HG03108 (cell line): Measurements from ENCODE around the gene ANAPC16.
"Not testable (repeated sequence)": the region's sequence is repeated elsewhere in the genome, so short reads cannot be mapped to it uniquely, and the experiment has no call there.

Experiments
- ATAC-seq: cut with Tn5 transposase; IDR thresholded peaks from one replicate; pipeline ENCODE4 v1.9.1; 2021; ENCODE audit warnings: moderate library complexity; ENCODE audit not compliant: unreplicated experiment

The ANAPC16 gene

GRCh38 chr10:72242675-72243074 is 26.9 kb downstream of the ANAPC16 start:
- ATAC-seq: no peak

GRCh38 chr10:72243822-72244437 is 28.1 kb downstream of the ANAPC16 start:
- no peak for ATAC-seq

GRCh38 chr10:72244573-72245038 is 28.8 kb downstream of the ANAPC16 start:
- no peak for ATAC-seq

DNA sequence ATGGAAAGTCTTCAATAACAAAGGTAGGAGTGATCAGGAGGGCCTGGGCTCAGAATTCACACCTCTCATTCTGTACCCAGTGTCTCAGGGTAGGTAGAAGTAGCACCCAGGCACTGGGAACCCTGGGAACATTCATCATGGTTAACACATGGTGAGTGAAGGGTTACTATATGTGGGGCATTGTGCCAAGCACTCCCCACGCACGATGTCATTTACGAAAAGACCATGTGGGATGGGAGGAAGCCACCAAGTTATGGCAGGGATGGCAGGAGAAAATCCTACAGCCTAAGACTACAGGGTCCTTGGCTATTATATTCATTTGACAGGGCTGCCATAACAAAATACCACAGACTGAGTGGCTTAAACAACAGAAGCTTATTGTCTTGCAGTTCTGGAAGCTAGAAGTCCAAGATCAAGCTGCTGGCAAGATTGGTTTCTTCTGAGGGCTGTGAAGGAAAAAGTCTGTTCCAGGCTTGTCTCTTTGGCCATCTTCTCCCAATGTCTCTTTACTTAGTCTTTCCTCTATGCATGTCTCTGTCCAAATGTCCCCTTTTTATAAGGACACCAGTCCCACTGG is 30.2 kb downstream of the ANAPC16 start:
- ATAC-seq: no peak

GRCh38 chr10:72248468-72249151 is 32.8 kb downstream of the ANAPC16 start:
- peak; percentile 77 for ATAC-seq

DNA sequence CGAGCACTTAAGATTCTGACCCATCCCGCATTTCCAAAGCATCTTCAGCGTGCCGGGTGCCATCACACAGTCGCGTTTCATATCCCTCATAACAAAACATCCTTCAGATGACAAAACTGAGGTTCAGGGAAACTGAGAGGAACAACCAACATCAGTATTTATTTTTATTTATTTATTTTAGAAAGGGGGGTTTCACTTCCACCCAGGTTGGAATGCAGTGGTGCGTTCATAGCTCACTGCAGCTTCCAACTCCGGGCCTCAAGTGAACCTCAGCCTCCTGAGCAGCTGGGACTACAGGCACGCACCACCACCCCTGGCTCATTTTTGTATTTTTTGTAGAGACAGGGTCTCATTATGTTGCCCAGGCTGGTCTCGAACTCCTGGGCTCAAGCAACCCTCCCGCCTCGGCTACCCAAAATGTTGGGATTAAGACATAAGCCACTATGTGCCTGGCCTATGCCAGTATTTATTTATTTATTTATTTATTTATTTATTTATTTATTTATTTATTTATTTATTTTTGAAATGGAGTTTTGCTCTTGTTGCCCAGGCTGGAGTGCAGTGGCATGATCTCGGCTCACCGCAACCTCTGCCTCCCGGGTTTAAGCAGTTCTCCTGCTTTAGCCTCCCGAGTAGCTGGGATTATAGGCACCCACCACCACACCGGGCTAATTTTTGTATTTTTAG is 33.5 kb downstream of the ANAPC16 start:
- not testable (repeated sequence) for ATAC-seq

GRCh38 chr10:72250666-72251065 is 34.9 kb downstream of the ANAPC16 start:
- no peak for ATAC-seq

DNA sequence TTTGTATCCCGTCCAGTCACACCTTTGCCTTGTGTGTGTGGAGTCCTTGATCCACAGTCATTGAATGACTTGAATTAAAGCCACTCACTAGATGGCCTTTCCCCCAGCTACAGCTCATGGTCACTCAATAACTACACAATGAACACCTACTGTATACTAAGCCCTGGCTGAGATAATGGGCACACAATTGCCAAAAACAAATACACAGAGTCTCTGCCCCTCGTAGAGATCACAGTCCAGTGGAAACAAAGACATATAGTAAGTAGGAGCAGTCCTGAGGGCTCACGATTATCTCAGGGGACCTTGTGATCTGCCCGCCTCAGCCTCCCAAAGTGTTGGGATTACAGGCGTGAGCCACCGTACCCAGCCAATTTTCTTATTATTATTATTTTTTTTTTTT is 35.8 kb downstream of the ANAPC16 start:
- no peak for ATAC-seq

DNA sequence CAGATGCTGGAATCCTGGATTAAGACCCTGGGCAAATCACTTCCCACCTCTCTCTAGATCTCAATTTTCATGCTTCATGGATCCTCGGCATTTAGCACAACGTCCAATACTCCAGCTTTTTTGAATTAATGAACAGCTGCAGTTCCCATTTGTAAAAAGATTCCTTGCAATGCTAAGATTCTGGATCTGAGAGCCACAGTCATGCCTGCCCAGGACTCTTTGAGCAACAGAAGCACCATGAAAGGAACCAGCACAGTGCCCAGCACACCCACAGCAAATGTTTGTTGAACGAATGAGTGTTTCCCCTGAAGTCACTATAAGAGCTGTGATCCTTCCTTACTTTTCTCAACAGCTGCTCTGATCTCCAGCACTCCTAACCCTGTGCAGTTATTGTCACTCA is 37.2 kb downstream of the ANAPC16 start:
- ATAC-seq: no peak

DNA sequence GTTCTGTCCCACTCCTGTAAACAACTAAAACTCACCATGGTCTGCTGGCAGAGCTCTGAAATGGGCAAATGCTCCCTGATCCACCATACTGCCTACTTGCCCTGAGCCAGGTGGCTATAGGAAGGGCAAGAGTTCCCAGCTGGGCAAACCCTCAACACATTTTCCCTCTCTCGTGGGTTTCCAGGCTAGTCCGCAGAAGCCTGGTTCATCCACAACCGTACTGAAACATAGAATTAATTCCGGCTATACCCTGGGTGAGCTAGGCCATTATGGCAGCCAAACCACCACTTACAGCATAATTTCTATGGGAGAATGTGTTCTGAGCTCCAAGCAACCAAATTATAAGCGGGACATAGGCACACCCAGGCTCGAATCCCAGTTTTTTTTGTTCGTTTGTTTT is 37.8 kb downstream of the ANAPC16 start:
- no peak for ATAC-seq

DNA sequence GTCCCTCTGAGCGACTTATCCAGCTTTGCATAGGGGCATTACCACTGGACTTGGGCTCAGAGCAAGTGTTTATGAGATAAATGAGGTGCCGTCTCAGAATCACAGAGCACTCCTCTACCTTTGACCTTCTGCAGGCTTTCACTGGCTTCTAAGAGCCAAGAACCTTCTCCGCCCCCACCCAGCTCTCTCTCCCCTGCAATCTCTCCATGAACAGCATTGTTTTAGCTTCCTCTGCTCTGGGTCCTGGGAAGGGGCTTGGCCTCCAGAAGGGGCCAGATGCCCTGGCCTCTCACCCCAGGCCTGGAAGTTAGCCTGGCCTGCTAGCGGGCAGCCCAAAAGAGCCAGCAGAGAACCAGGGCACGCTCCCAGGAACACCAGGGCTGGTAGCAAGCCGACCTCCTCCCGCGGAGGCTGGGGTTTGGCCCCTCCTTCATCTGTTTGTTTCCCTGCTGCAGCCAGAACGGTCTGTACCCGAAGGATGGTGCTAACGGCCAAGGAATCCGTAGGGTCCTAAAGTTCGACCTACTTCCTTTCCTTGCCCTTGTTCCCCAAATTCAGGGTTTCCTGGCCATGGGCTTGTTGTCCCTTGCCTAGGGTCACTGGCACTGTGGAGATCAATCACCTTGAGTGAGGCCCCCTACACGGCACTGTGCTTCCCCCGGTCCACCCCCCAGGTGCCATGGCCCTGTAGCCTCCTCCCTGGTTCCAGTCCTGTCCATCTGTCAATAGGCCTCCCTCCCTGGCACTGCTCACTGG is 39.2 kb downstream of the ANAPC16 start:
- no peak for ATAC-seq

DNA sequence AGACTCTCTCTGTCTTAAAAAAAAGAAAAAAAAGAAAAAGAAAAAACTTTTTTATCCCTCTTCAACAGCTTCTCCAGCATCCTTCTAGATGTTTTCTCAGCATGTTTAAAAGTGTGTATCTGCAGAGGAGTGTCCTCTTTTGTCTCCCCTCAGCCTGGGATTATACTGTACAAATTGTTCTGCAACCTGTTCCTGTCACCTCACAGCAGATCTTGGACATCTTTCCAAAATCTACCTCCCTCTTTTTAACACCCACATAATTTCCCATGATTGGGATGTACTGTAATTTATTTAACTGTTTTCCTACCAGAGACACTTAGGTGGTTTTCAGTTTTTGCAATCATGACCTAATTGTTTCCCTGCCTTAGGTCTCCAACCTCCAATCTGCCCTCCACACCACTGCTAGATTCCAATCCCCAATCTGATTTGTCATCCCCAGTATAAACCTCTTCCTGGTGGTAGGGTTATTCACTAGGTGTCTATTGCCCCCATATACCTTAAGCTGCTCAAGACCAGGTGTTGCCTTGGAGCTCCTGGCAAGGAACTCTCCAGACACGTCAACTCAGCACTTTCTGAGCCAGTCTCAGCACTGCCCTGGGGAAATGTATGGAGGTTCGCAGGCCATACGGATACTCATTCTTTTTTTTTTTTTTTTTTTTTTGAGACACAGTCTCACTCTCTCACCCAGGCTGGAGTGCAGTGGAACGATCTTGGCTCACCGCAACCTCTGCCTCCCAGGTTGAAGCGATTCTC is 40.3 kb downstream of the ANAPC16 start:
- ATAC-seq: no peak

DNA sequence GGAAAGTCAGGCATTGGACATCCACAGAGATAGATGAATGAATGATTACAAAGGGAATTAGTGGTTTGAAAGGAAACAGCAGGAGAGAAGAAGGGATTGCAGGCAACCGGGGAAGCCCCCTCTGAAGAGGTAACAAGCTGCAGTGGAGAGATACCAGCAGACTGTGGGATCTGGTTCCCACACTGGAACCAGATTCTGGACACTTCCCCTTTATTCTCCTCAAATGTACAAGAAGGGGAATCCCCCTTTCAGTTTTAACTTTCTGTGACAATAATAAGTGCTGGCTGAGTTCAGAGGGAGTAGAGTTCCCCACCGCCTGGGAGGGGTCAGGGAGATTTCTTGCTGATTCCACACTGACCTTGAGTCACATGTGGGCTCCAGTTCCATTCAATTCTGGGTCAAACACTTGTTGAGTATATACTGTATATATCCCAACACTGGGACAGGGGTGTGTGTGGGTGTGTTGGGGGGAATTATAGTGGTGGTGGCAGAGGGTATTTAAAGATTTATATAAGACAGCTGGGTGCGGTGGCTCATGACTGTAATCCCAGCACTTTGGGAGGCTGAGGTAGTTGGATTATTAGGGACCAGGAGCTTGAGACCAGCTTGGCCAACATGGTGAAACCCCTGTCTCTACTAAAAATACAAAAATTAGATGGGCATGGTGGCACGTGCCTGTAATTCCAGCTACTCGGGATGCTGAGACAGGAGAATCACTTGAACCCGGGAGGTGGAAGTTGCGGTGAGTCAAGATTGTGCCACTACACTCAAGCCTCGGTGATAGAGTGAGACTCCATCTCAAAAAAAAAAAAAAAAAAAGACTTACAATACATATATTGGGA is 41.5 kb downstream of the ANAPC16 start:
- no peak for ATAC-seq

- no peak for ATAC-seq
Measured at GRCh38 chr10:72258617-72259016, 42.8 kb downstream of the ANAPC16 start.

DNA sequence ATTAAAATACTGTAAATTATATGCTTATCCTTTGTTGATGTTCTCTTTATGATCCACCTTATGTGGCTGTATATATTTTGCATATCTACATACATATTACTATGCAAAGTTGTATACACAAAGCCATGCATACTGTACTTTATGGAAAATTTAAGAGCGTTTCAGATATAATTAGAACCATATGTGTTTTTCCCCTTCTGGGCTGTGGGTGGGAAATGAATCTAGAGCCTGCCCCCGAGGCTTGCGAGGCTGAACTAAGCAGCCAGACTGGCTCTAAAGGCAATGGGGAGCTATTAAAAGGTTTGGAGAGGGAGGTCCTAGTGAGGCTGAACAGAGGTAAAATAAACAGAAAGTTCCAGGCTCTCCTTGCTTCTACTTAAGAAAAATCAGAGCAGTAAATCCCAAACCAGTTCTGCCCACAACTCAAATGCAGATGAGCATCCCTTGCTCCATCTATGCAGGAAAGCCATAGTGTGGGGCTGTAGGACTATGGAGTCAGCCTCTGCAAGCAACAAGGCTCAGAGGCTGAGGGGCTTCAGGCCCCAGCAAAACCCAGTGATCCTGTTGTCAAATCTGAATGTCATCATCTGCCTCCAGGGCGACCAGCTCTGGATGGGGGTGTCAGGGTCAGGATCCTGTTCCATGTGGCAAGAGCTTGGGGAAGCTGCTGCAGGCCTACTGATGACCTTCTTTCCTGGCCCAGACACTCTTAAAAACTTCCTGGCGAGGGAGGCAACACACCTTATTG is 43.9 kb downstream of the ANAPC16 start:
- no peak for ATAC-seq

GRCh38 chr10:72260239-72260975 is 44.6 kb downstream of the ANAPC16 start:
- peak; percentile 54 for ATAC-seq

- peak; percentile 34 for ATAC-seq
Measured at GRCh38 chr10:72260976-72261783, 45.4 kb downstream of the ANAPC16 start.
